Fibroblast of skin of right biceps (primary cell): ENCODE measurements around the gene LRRC26.

Experiments
- DNase-seq: peaks from one replicate; pipeline ENCODE4 v3.0.0-alpha.2; 2013

The LRRC26 gene

GRCh38 chr9:137181680-137182079, 11.8 kb upstream of the LRRC26 start:
- no peak for DNase-seq

- no peak for DNase-seq
Observed at GRCh38 chr9:137180491-137180890, 10.6 kb upstream of the LRRC26 start.

- DNase-seq = no peak
Observed at GRCh38 chr9:137179761-137180160, 9.9 kb upstream of the LRRC26 start.

- DNase-seq = no peak
Observed at GRCh38 chr9:137178939-137179630, 9.2 kb upstream of the LRRC26 start.

- no peak for DNase-seq
Observed at GRCh38 chr9:137178201-137178938, 8.5 kb upstream of the LRRC26 start.

- DNase-seq = peak; percentile 22
Observed at GRCh38 chr9:137176302-137177182, 6.7 kb upstream of the LRRC26 start.

GRCh38 chr9:137175345-137175961, 5.6 kb upstream of the LRRC26 start:
- no peak for DNase-seq

GRCh38 chr9:137174722-137175293, 5.0 kb upstream of the LRRC26 start:
- no peak for DNase-seq

GRCh38 chr9:137173796-137174664, 4.2 kb upstream of the LRRC26 start:
- no peak for DNase-seq

GRCh38 chr9:137172901-137173795, 3.3 kb upstream of the LRRC26 start:
- DNase-seq = no peak

GRCh38 chr9:137171149-137171900, 1.5 kb upstream of the LRRC26 start:
- no peak for DNase-seq

- no peak for DNase-seq
Observed at GRCh38 chr9:137170486-137171148, 766 bp upstream of the LRRC26 start.

GRCh38 chr9:137168904-137169856, 671 bp downstream of the LRRC26 start:
- peak; percentile 17 for DNase-seq

- DNase-seq = no peak
Observed at GRCh38 chr9:137168573-137168903, 1.3 kb downstream of the LRRC26 start.

GRCh38 chr9:137167747-137168572, 1.9 kb downstream of the LRRC26 start:
- DNase-seq = no peak

- DNase-seq = no peak
Observed at GRCh38 chr9:137167277-137167746, 2.5 kb downstream of the LRRC26 start.
